Mammary epithelial cell (primary cell): ENCODE measurements around the gene SMS.

ENCODE experiments used
- EZH2 ChIP-seq: IDR thresholded peaks from 2 replicates; pipeline ENCODE4 v1.6.1; 2012; ENCODE audit warnings: low read length, inconsistent platforms, borderline replicate concordance
- TF ChIP-seq, protein P1 (sequence below), 2 donors: IDR thresholded peaks in 1 of 2; conservative IDR thresholded peaks in 1 of 2; 2 replicates each; pipeline ENCODE4 v1.5.1; 2011 to 2012; ENCODE audit warnings: inconsistent platforms in 2 of 2, low read length in 2 of 2, mild to moderate bottlenecking in 2 of 2, control low read depth in 1 of 2, low read depth in 1 of 2; ENCODE audit not compliant: insufficient read depth in 1 of 2; ENCODE audit errors: extremely low read depth in 1 of 2

DNA sequence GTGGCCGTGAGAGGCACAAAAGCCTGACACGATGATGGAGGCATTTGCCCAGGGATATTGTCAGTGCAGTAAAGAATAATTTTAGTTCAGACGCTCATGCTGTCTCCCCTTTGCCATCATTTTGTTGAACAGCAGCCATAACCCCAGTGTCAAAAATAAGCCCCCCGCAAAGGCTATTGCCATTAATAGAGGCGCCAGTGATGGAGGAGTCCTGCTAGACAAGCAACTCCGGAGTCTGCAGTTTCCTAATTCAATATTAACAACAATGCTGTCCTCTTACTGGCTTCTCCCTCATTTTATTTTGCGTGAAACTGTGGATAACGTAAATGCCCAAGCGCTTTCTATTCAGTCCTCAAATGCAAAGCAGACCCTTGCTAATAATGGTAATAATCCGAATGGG, 603 bp upstream of the SMS start:
- TF ChIP-seq, protein P1, sequence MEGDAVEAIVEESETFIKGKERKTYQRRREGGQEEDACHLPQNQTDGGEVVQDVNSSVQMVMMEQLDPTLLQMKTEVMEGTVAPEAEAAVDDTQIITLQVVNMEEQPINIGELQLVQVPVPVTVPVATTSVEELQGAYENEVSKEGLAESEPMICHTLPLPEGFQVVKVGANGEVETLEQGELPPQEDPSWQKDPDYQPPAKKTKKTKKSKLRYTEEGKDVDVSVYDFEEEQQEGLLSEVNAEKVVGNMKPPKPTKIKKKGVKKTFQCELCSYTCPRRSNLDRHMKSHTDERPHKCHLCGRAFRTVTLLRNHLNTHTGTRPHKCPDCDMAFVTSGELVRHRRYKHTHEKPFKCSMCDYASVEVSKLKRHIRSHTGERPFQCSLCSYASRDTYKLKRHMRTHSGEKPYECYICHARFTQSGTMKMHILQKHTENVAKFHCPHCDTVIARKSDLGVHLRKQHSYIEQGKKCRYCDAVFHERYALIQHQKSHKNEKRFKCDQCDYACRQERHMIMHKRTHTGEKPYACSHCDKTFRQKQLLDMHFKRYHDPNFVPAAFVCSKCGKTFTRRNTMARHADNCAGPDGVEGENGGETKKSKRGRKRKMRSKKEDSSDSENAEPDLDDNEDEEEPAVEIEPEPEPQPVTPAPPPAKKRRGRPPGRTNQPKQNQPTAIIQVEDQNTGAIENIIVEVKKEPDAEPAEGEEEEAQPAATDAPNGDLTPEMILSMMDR (conservative IDR thresholded peaks at IDR 0.05 in 1 of 2, IDR thresholded peaks at IDR 0.05 in 1 of 2; ENCODE audit: extremely low read depth in 1 of 2, insufficient read depth in 1 of 2, low read depth in 1 of 2, low read length in 2 of 2): no peak
- no peak for TF ChIP-seq EZH2
